A673 (cell line): ENCODE measurements around the gene OR5T2. TPM values are rescaled to one million over a fixed set of nuclear protein-coding genes. Genes with fewer than 3 reads are reported as not detected.

Experiments used
- BruUV-seq: library from RNA; stranded (reverse); fragments of 400-500 nt; replicated peaks from 2 replicates; lab custom pipeline; 2021; lab: Mats Ljungman, UMichigan
- CTCF ChIA-PET: fragments of 300-600 bp; sonication (Branson Sonifier 250); formaldehyde crosslinking; loops from one replicate; lab custom pipeline; 2022; ENCODE audit warnings: antibody characterized with exemption; lab: Charles Lee
- POLR2A ChIA-PET: fragments of 300-600 bp; sonication (Branson Sonifier 250); formaldehyde crosslinking; loops from one replicate; lab custom pipeline; 2022; ENCODE audit warnings: antibody characterized with exemption; ENCODE audit not compliant: low non-redundant PET; lab: Charles Lee
- DNase-seq: peaks from one replicate; pipeline ENCODE4 v3.0.0-alpha.2; 2015; ENCODE audit warnings: low spot score
- H3K27ac ChIP-seq: fragments of 200-600 bp; sonication (generic); 2 replicates; pipeline ENCODE4 v1.5.1; 2016; ENCODE audit warnings: mixed run types, low read depth, mild to moderate bottlenecking, mixed read lengths, antibody characterized with exemption, low read length; ENCODE audit not compliant: poor library complexity, severe bottlenecking
- H3K27me3 ChIP-seq: fragments of 200-600 bp; sonication (generic); replicated peaks from 2 replicates; pipeline ENCODE4 v1.6.1; 2017; ENCODE audit warnings: mixed run types, low read depth, mild to moderate bottlenecking, mixed read lengths, antibody characterized with exemption, low read length; ENCODE audit not compliant: insufficient read depth, poor library complexity
- H3K36me3 ChIP-seq: fragments of 200-600 bp; sonication (generic); 2 replicates; pipeline ENCODE4 v1.6.1; 2016; ENCODE audit warnings: mixed run types, mild to moderate bottlenecking, mixed read lengths, antibody characterized with exemption, low read length; ENCODE audit not compliant: insufficient read depth, poor library complexity, severe bottlenecking
- H3K4me1 ChIP-seq: fragments of 200-600 bp; sonication (generic); 2 replicates; pipeline ENCODE4 v1.6.1; 2017; ENCODE audit warnings: mixed run types, mild to moderate bottlenecking, mixed read lengths, antibody characterized with exemption, low read length; ENCODE audit not compliant: insufficient read depth, poor library complexity, severe bottlenecking
- H3K4me3 ChIP-seq: fragments of 200-600 bp; sonication (generic); 2 replicates; pipeline ENCODE4 v1.5.1; 2016; ENCODE audit warnings: low read depth, mixed run types, mild to moderate bottlenecking, mixed read lengths, low read length; ENCODE audit not compliant: poor library complexity, severe bottlenecking
- H3K9me3 ChIP-seq: fragments of 200-600 bp; sonication (generic); 2 replicates; pipeline ENCODE4 v1.6.1; 2016; ENCODE audit warnings: mixed run types, low read depth, mild to moderate bottlenecking, mixed read lengths, antibody characterized with exemption, low read length; ENCODE audit not compliant: poor library complexity, severe bottlenecking
- CTCF ChIP-seq: fragments of 300-800, 200-600 bp; sonication (generic); conservative IDR thresholded peaks from 2 replicates; pipeline ENCODE4 v1.5.1; 2017; ENCODE audit warnings: low read depth, mild to moderate bottlenecking, antibody characterized with exemption, low read length, moderate library complexity, mixed read lengths
- EZH2 ChIP-seq: fragments of 200-600 bp; sonication (generic); IDR thresholded peaks from 2 replicates; pipeline ENCODE4 v1.6.1; 2017; ENCODE audit warnings: borderline replicate concordance, low read depth, mild to moderate bottlenecking, mixed read lengths, antibody characterized with exemption, low read length; ENCODE audit not compliant: poor library complexity, severe bottlenecking
- intact Hi-C: fragments of 100-400 bp; cut with micrococcal nuclease; formaldehyde crosslinking; loops from one replicate; pipeline ENCODE4 v1.10.0; 2022; ENCODE audit not compliant: unreplicated experiment
- total RNA-seq: library from RNA; stranded (reverse); gene quantifications from 2 replicates; pipeline ENCODE4 v1.2.3, GENCODE V29; 2021

The OR5T2 gene
- total RNA-seq, 1 experiment from 2014 or later = not detected

- H3K36me3 ChIP-seq = no peaks in the 10 kb centered on the region
- intact Hi-C loops = no loop called here
- TF ChIP-seq EZH2 = no peak
- no peak for TF ChIP-seq CTCF
- H3K4me3 ChIP-seq = no peak overlapping the region
- no peak overlapping the region for H3K27ac ChIP-seq
- BruUV-seq = no TSS peak
- POLR2A ChIA-PET = no interaction called here
- no peak for DNase-seq
- H3K9me3 ChIP-seq = peaks cover 18% of the 10 kb centered on the region
- no peaks in the 10 kb centered on the region for H3K27me3 ChIP-seq
- CTCF ChIA-PET = no interaction called here
- H3K4me1 ChIP-seq = no peaks in the 10 kb centered on the region
Measured at GRCh38 chr11:56183459-56183858, 50.6 kb downstream of the OR5T2 start.

Other genes with a start within 250 kb of the OR5T2 start
- not detected in 2 replicates for gene OR5F1, start 239.6 kb downstream of the OR5T2 start, total RNA-seq
- not detected in 2 replicates for gene OR5AS1, start 206.6 kb downstream of the OR5T2 start, total RNA-seq
- gene OR8I2, start 140.9 kb downstream of the OR5T2 start, total RNA-seq = not detected in 2 replicates
- not detected in 2 replicates for gene OR8H2, start 130.6 kb downstream of the OR5T2 start, total RNA-seq
- not detected in 2 replicates for gene OR8H3, start 111.9 kb downstream of the OR5T2 start, total RNA-seq
- gene OR8J3, start 94.1 kb downstream of the OR5T2 start, total RNA-seq = not detected in 2 replicates
- gene OR8K5, start 73.9 kb downstream of the OR5T2 start, total RNA-seq = not detected in 2 replicates
- not detected in 2 replicates for gene OR5J2, start 57.6 kb downstream of the OR5T2 start, total RNA-seq
- gene OR5T3, start 18.0 kb upstream of the OR5T2 start, total RNA-seq = not detected in 2 replicates
- gene OR5T1, start 39.9 kb upstream of the OR5T2 start, total RNA-seq = not detected in 2 replicates
- gene OR8H1, start 58.0 kb upstream of the OR5T2 start, total RNA-seq = not detected in 2 replicates
- gene OR8K3, start 80.9 kb upstream of the OR5T2 start, total RNA-seq = not detected in 2 replicates
- gene OR8K1, start 111.8 kb upstream of the OR5T2 start, total RNA-seq = not detected in 2 replicates
- gene OR8J1, start 120.0 kb upstream of the OR5T2 start, total RNA-seq = not detected in 2 replicates
- not detected in 2 replicates for gene OR8U1, start 141.4 kb upstream of the OR5T2 start, total RNA-seq
- gene OR5AL1, start 178.4 kb upstream of the OR5T2 start, total RNA-seq = not detected in 2 replicates
- not detected in 2 replicates for gene OR5M3, start 239.1 kb upstream of the OR5T2 start, total RNA-seq